Measurements from ENCODE around the gene ZBTB38.

- no peak for TF ChIP-seq CTCF (IDR thresholded peaks at IDR 0.05; ENCODE audit: insufficient read depth, low read length)
- TF ChIP-seq POLR2AphosphoS5 (IDR thresholded peaks at IDR 0.05; ENCODE audit: low read depth), result no peak
Observed at GRCh38 chr3:141321109-141321497, 47.2 kb upstream of the ZBTB38 start.
